ENCODE measurements around the gene KRT76. TPM values are rescaled to one million over a fixed set of nuclear protein-coding genes. Genes with fewer than 3 reads are reported as not detected.

Gene KRT76
- total RNA-seq, 1 donor = not detected

GRCh38 chr12:52776435-52776834 is 710 bp downstream of the KRT76 start:
- no peak overlapping the region for H2AFZ ChIP-seq (ENCODE audit: low read length)
- no peak for TF ChIP-seq CTCF (IDR thresholded peaks at IDR 0.05; ENCODE audit: extremely low read depth, low read depth, low read length)
- no peak overlapping the region for H3K4me2 ChIP-seq (ENCODE audit: insufficient read depth, low read length)
- H3K4me3 ChIP-seq (ENCODE audit: insufficient read depth, low read length) = no peak overlapping the region
- no peaks in the 10 kb centered on the region for H3K36me3 ChIP-seq (ENCODE audit: insufficient read depth, low read length)
- H4K20me1 ChIP-seq (ENCODE audit: insufficient read depth, low read length) = no peaks in the 10 kb centered on the region
- H3K79me2 ChIP-seq (ENCODE audit: insufficient read depth, low read length) = no peaks in the 10 kb centered on the region
- no peak overlapping the region for H3K27ac ChIP-seq (ENCODE audit: low read depth, low read length)
- no peaks in the 10 kb centered on the region for H3K4me1 ChIP-seq (ENCODE audit: insufficient read depth, low read length)
- peaks cover 81% of the 10 kb centered on the region for H3K27me3 ChIP-seq (ENCODE audit: insufficient read depth, low read length)
- no peaks in the 10 kb centered on the region for H3K9me3 ChIP-seq (ENCODE audit: low read depth, low read length)
- no peak for DNase-seq (ENCODE audit: insufficient read length, low spot score, missing footprints)

- Histone ChIP-seq H3K4me1 (ENCODE audit: insufficient read depth, low read length) (no peaks in the 10 kb centered on the region), H2AFZ (ENCODE audit: low read length) (no peak overlapping the region), H3K4me3 (ENCODE audit: insufficient read depth, low read length) (no peak overlapping the region), H3K27me3 (ENCODE audit: insufficient read depth, low read length) (peaks cover 69% of the 10 kb centered on the region), H3K79me2 (ENCODE audit: insufficient read depth, low read length) (no peaks in the 10 kb centered on the region), H3K9me3 (ENCODE audit: low read depth, low read length) (no peaks in the 10 kb centered on the region), H3K36me3 (ENCODE audit: insufficient read depth, low read length) (no peaks in the 10 kb centered on the region), H3K4me2 (ENCODE audit: insufficient read depth, low read length) (no peak overlapping the region), H4K20me1 (ENCODE audit: insufficient read depth, low read length) (no peaks in the 10 kb centered on the region), H3K27ac (ENCODE audit: low read depth, low read length) (no peak overlapping the region)
- DNase-seq (ENCODE audit: insufficient read length, low spot score, missing footprints) = no peak
- no peak for TF ChIP-seq CTCF (IDR thresholded peaks at IDR 0.05; ENCODE audit: extremely low read depth, low read depth, low read length)
Measured at GRCh38 chr12:52774629-52775250, 2.4 kb downstream of the KRT76 start.

- DNase-seq (ENCODE audit: insufficient read length, low spot score, missing footprints) = no peak
- TF ChIP-seq CTCF (IDR thresholded peaks at IDR 0.05; ENCODE audit: extremely low read depth, low read depth, low read length) = no peak
- H3K4me3 ChIP-seq (ENCODE audit: insufficient read depth, low read length) = no peak overlapping the region
- H4K20me1 ChIP-seq (ENCODE audit: insufficient read depth, low read length) = no peaks in the 10 kb centered on the region
- H2AFZ ChIP-seq (ENCODE audit: low read length) = no peak overlapping the region
- no peaks in the 10 kb centered on the region for H3K9me3 ChIP-seq (ENCODE audit: low read depth, low read length)
- no peak overlapping the region for H3K27ac ChIP-seq (ENCODE audit: low read depth, low read length)
- H3K4me2 ChIP-seq (ENCODE audit: insufficient read depth, low read length) = no peak overlapping the region
- no peaks in the 10 kb centered on the region for H3K36me3 ChIP-seq (ENCODE audit: insufficient read depth, low read length)
- no peaks in the 10 kb centered on the region for H3K79me2 ChIP-seq (ENCODE audit: insufficient read depth, low read length)
- no peaks in the 10 kb centered on the region for H3K4me1 ChIP-seq (ENCODE audit: insufficient read depth, low read length)
- peaks cover 60% of the 10 kb centered on the region for H3K27me3 ChIP-seq (ENCODE audit: insufficient read depth, low read length)
Measured at GRCh38 chr12:52772772-52773171, 4.4 kb downstream of the KRT76 start.

GRCh38 chr12:52772188-52772587 is 5.0 kb downstream of the KRT76 start:
- TF ChIP-seq CTCF (IDR thresholded peaks at IDR 0.05; ENCODE audit: extremely low read depth, low read depth, low read length) = no peak
- no peak for DNase-seq (ENCODE audit: insufficient read length, low spot score, missing footprints)
- Histone ChIP-seq H4K20me1 (ENCODE audit: insufficient read depth, low read length) (no peaks in the 10 kb centered on the region), H3K9me3 (ENCODE audit: low read depth, low read length) (no peaks in the 10 kb centered on the region), H3K79me2 (ENCODE audit: insufficient read depth, low read length) (no peaks in the 10 kb centered on the region), H3K27ac (ENCODE audit: low read depth, low read length) (no peak overlapping the region), H2AFZ (ENCODE audit: low read length) (no peak overlapping the region), H3K4me1 (ENCODE audit: insufficient read depth, low read length) (no peaks in the 10 kb centered on the region), H3K27me3 (ENCODE audit: insufficient read depth, low read length) (peaks cover 60% of the 10 kb centered on the region), H3K4me3 (ENCODE audit: insufficient read depth, low read length) (no peak overlapping the region), H3K4me2 (ENCODE audit: insufficient read depth, low read length) (no peak overlapping the region), H3K36me3 (ENCODE audit: insufficient read depth, low read length) (no peaks in the 10 kb centered on the region)

All from osteoblast (primary cell).